ENCODE results near the gene ZNF175.

GRCh38 chr19:51548213-51548651 is 22.9 kb upstream of the ZNF175 start:
- TF ChIP-seq EZH2 (IDR thresholded peaks at IDR 0.05; ENCODE audit: borderline replicate concordance, control insufficient read depth, low read depth, low read length) (no peak), E2F4 (IDR thresholded peaks at IDR 0.05; ENCODE audit: low read depth, low read length) (no peak), MTA3 (IDR thresholded peaks at IDR 0.05; ENCODE audit: borderline replicate concordance, low read length) (no peak), YY1 (IDR thresholded peaks at IDR 0.05; ENCODE audit: low read depth, low read length) (no peak), CTCF (IDR thresholded peaks at IDR 0.05 in 2 of 3, conservative IDR thresholded peaks at IDR 0.05 in 1 of 3; ENCODE audit: control insufficient read depth in 2 of 3, extremely low read depth in 1 of 3, insufficient read depth in 1 of 3, low read depth in 3 of 3, low read length in 3 of 3) (no peak), SRF (IDR thresholded peaks at IDR 0.05; ENCODE audit: low read depth in 2 of 2, low read length in 2 of 2) (no peak)
